Measurements from ENCODE around the gene MCM7. TPM values are rescaled to one million over a fixed set of nuclear protein-coding genes. Genes with fewer than 3 reads are reported as not detected.

MCM7 gene
- total RNA-seq, 4 donors from 2014 or later: 20.1 to 66.1 (median 46.7) TPM

- TF ChIP-seq, protein P1, sequence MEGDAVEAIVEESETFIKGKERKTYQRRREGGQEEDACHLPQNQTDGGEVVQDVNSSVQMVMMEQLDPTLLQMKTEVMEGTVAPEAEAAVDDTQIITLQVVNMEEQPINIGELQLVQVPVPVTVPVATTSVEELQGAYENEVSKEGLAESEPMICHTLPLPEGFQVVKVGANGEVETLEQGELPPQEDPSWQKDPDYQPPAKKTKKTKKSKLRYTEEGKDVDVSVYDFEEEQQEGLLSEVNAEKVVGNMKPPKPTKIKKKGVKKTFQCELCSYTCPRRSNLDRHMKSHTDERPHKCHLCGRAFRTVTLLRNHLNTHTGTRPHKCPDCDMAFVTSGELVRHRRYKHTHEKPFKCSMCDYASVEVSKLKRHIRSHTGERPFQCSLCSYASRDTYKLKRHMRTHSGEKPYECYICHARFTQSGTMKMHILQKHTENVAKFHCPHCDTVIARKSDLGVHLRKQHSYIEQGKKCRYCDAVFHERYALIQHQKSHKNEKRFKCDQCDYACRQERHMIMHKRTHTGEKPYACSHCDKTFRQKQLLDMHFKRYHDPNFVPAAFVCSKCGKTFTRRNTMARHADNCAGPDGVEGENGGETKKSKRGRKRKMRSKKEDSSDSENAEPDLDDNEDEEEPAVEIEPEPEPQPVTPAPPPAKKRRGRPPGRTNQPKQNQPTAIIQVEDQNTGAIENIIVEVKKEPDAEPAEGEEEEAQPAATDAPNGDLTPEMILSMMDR (IDR thresholded peaks at IDR 0.05; ENCODE audit: low read depth): no peak
Observed at GRCh38 chr7:100100420-100101015, 679 bp downstream of the MCM7 start.

DNA sequence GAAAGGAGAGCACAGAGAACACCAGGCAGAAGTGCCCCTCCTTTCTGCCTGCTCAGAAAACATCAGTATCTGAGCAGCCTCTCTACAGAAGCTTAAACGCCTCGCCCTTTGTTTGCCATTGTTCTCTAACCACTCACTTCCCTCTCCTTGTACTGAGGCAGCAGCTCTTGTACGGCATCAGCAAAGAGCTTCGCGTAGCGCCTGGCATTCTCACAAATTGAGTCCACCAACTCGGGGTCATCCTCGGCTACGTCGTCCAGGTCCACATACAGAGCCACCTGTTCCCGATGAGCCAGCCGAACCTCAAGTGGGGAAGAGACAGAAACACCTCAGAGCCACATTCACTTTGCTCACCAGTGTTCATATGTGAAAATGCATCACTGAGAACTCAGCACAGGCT lies 1.7 kb downstream of the MCM7 start:
- TF ChIP-seq, protein P1 (IDR thresholded peaks at IDR 0.05; ENCODE audit: low read depth): no peak

- TF ChIP-seq, protein P1 (IDR thresholded peaks at IDR 0.05; ENCODE audit: low read depth): no peak
Observed at GRCh38 chr7:100098913-100099312, 2.3 kb downstream of the MCM7 start.

DNA sequence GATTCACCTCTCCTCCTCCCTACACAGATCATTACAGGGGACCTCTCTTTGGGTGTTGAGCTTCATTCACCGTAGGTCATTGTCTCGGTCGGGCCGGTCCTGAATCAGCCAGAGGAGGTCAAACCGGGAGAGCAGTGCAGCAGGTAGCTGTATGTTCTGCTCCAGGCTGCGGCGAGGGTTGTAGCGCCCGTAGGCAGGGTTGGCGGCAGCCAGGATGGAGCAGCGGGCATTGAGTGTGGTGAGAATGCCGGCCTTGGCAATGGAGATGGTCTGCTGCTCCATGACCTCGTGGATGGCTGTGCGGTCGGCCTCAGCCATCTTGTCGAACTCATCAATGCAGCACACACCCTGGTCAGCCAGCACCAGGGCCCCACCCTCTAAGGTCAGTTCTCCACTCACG lies 5.5 kb downstream of the MCM7 start:
- TF ChIP-seq, protein P1 (IDR thresholded peaks at IDR 0.05; ENCODE audit: low read depth): no peak

DNA sequence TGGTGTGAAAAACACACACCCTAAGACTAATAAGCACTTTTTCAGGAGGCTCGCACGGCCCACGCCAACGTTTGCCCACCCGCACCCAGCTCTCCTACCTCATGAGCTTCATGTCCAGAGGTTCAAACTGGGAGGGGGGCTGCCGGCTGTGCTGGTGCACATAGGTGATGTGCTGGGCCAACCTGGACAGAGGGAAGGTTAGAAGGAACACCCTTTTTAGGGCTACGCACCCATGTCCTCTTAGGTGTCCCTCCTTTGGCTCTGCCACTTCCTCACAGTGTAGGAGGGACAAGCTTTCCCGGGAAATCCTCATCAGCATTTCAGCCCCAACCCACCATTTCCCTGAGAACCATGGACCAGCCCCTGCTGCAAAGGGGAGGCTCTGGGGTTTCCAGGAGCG lies 5.9 kb downstream of the MCM7 start:
- TF ChIP-seq, protein P1 (IDR thresholded peaks at IDR 0.05; ENCODE audit: low read depth): no peak

GRCh38 chr7:100093925-100094486 lies 7.2 kb downstream of the MCM7 start:
- TF ChIP-seq, protein P1 (IDR thresholded peaks at IDR 0.05; ENCODE audit: low read depth): no peak

DNA sequence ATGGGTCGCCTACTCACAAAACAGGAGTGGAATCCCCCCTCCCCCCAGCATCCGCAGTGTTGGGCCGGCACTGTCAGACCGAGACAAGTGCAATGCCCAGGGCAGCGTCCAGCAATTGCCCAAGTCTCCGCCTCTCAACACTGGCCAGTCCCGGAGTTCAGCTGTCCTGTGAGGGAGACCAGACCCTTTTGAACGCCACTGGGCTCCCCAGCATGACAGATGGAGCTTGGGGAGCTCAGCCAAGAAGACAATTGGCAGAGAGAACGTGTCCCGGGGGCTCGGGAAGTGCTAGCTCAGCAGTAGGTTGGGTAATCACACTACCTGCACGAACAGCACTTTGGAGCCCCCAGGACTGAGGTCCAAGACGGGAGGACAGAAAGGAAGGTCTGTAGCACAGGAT lies 7.7 kb downstream of the MCM7 start:
- TF ChIP-seq, protein P1 (IDR thresholded peaks at IDR 0.05; ENCODE audit: low read depth): no peak

All from subcutaneous adipose tissue (tissue), 4 donors.